GM13976 (cell line): ENCODE results near the gene APEH.

Source experiments
- DNase-seq: peaks from one replicate; pipeline ENCODE4 v3.0.0; 2012; ENCODE audit warnings: low spot score
- in situ Hi-C: fragments of 300-500 bp; cut with MboI; formaldehyde crosslinking; loops from one replicate; pipeline ENCODE4 v1.12.0; 2022; ENCODE audit warnings: low sequenced_read_pairs, mixed read lengths, inconsistent platforms; ENCODE audit not compliant: unreplicated experiment
- TF ChIP-seq, protein P1 (sequence below): IDR thresholded peaks from 2 replicates; pipeline ENCODE4 v1.5.1; 2012; ENCODE audit warnings: borderline replicate concordance, mild to moderate bottlenecking; ENCODE audit not compliant: insufficient read depth; ENCODE audit errors: extremely low read depth, missing control alignments, control extremely low read depth

APEH gene

GRCh38 chr3:49664300-49664699 is 9.9 kb upstream of the APEH start:
- in situ Hi-C loops, result no loop called here
- TF ChIP-seq, protein P1, sequence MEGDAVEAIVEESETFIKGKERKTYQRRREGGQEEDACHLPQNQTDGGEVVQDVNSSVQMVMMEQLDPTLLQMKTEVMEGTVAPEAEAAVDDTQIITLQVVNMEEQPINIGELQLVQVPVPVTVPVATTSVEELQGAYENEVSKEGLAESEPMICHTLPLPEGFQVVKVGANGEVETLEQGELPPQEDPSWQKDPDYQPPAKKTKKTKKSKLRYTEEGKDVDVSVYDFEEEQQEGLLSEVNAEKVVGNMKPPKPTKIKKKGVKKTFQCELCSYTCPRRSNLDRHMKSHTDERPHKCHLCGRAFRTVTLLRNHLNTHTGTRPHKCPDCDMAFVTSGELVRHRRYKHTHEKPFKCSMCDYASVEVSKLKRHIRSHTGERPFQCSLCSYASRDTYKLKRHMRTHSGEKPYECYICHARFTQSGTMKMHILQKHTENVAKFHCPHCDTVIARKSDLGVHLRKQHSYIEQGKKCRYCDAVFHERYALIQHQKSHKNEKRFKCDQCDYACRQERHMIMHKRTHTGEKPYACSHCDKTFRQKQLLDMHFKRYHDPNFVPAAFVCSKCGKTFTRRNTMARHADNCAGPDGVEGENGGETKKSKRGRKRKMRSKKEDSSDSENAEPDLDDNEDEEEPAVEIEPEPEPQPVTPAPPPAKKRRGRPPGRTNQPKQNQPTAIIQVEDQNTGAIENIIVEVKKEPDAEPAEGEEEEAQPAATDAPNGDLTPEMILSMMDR, result no peak
- DNase-seq, result no peak

- DNase-seq, result no peak
- in situ Hi-C loops, result no loop called here
- TF ChIP-seq, protein P1, result no peak
These were observed 8.2 kb upstream of the APEH start for GRCh38 chr3:49665822-49666519.

DNA sequence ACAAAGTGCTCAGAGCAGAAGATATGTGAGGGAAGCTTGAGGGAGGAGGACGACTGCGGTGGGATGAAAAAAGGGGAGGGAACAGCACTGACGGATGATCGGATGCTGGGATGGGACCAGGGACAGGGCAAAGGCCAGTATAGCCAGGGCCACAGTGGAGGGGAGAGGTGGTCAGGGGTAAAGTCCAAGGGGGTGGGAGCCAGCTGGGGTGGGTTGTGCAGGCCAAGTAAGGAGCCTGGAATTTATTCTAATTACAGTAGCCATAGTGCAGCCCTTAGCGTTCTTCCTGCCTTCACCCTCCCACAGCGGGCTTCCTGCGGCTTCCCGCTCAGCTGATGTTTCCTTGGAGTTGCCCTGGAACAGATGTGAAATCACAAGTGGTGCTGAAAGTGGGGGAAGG is 7.6 kb upstream of the APEH start:
- DNase-seq, result no peak
- in situ Hi-C loops, result no loop called here
- TF ChIP-seq, protein P1, result no peak

- in situ Hi-C loops, result no loop called here
- TF ChIP-seq, protein P1, result no peak
- DNase-seq, result no peak
These were observed 6.3 kb upstream of the APEH start for GRCh38 chr3:49667701-49668413.

DNA sequence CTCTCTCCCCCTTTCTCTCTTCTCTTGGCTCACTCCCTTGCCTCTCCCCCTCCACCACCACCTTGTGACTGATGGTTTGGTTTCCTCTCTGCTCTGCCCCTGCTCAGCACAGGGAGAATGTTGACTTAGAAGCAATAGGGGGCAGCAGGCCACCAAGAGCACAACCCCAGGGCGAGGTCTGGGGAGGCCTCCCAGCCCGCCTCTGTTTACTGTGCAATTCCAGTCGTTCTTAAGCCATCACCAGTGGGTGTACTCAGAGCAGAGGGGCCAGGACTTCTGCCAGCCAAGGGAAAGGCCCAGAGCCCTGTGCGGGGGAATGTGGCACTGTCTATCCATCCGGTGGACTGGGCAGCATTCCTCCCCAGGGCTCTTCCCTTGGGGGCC is 5.7 kb upstream of the APEH start:
- no peak for DNase-seq
- TF ChIP-seq, protein P1, result no peak
- in situ Hi-C loops, result no loop called here

GRCh38 chr3:49668861-49669260 is 5.3 kb upstream of the APEH start:
- no peak for DNase-seq
- in situ Hi-C loops, result no loop called here
- TF ChIP-seq, protein P1, result no peak

- TF ChIP-seq, protein P1, result no peak
- no peak for DNase-seq
- in situ Hi-C loops, result no loop called here
These were observed 4.8 kb upstream of the APEH start for GRCh38 chr3:49669352-49669751.
